Epithelial cell of esophagus (primary cell): ENCODE results near the gene CCDC158.

Experiments
- DNase-seq: peaks from one replicate; pipeline ENCODE4 v3.0.0; 2010; ENCODE audit warnings: low read depth
- H3K4me3 ChIP-seq: 2 replicates; pipeline ENCODE4 v1.5.1; 2011; ENCODE audit warnings: mild to moderate bottlenecking, low read length, control low read depth
- CTCF ChIP-seq: IDR thresholded peaks from 2 replicates; pipeline ENCODE4 v1.5.1; 2011; ENCODE audit warnings: low read depth, mild to moderate bottlenecking, low read length, control low read depth, inconsistent platforms; ENCODE audit not compliant: insufficient read depth; ENCODE audit errors: missing control alignments

Gene CCDC158

GRCh38 chr4:76443376-76443775, 22.4 kb upstream of the CCDC158 start:
- no peak for DNase-seq
- no peak for TF ChIP-seq CTCF
- no peak overlapping the region for H3K4me3 ChIP-seq

- no peak overlapping the region for H3K4me3 ChIP-seq
- DNase-seq = no peak
- TF ChIP-seq CTCF = no peak
Observed at GRCh38 chr4:76442807-76443206, 21.9 kb upstream of the CCDC158 start.

GRCh38 chr4:76441881-76442280, 20.9 kb upstream of the CCDC158 start:
- no peak for TF ChIP-seq CTCF
- H3K4me3 ChIP-seq = no peak overlapping the region
- DNase-seq = no peak

GRCh38 chr4:76439491-76439890, 18.6 kb upstream of the CCDC158 start:
- no peak for TF ChIP-seq CTCF
- H3K4me3 ChIP-seq = no peak overlapping the region
- DNase-seq = no peak

DNA sequence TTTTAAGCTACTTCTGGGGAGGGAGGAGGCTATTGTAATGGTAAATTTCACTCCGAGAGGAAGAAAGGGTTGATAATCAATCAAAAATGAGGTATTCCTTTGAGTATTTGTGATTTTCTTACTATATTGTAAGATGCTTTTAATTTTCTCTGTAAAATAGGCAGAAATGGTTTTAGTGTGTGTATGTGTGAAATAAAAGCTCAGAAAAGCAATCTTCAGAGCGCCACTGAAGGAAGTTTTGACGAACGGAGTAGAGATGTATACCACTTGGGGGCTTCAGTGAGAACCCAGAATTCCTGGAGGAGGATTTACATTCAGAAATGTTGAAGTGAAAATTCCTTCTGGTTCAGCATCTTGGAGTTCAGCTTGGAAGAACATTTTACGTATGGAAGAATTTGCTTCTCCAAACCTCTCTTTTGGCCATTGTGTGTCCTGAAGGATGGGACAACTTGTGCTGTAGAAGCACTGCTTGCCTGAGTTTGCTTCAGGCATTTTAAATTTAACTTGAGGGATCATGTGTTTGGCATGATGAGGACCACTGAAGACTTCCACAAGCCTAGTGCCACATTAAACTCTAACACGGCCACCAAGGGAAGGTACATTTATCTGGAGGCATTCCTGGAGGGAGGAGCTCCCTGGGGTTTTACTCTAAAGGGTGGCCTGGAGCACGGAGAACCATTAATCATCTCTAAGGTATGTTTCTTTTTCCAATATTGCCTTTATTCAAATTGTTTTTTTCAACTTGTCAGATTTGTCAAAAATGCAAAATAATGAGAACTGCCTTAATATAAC, 14.8 kb upstream of the CCDC158 start:
- no peak for TF ChIP-seq CTCF
- no peak overlapping the region for H3K4me3 ChIP-seq
- DNase-seq = no peak

- DNase-seq = peak; percentile 64
- no peak within 1 kb of the TSS for H3K4me3 ChIP-seq
- TF ChIP-seq CTCF = no peak
Observed at GRCh38 chr4:76434901-76435527, 14.1 kb upstream of the CCDC158 start, which contains the start of gene SHROOM3. Gene SHROOM3, plus strand, starts transcription at chr4:76435229. Its CDS starts 824 bp downstream, at chr4:76436053.
